Suprapubic skin (tissue), 3 donors: Measurements from ENCODE around the gene GALM.

Source experiments
- CTCF ChIP-seq, 2 donors: fragments of 200-600 bp in 1 of 2; fragments of 450-650 bp in 1 of 2; sonication (generic) in 1 of 2; IDR thresholded peaks; one replicate each; pipeline ENCODE4 v1.5.1; 2016 to 2019; ENCODE audit warnings: antibody characterized with exemption in 2 of 2, mild to moderate bottlenecking in 1 of 2, moderate library complexity in 1 of 2
- POLR2A ChIP-seq, 2 donors: fragments of 450-650 bp; IDR thresholded peaks; one replicate each; pipeline ENCODE4 v1.6.1; 2017; ENCODE audit warnings: antibody characterized with exemption in 2 of 2, mild to moderate bottlenecking in 2 of 2, moderate library complexity in 2 of 2

- TF ChIP-seq CTCF (IDR thresholded peaks at IDR 0.05): no peak
- no peak for TF ChIP-seq POLR2A (IDR thresholded peaks at IDR 0.05)
These were observed 43.1 kb downstream of the GALM start for GRCh38 chr2:38708900-38709566.
